ENCODE data around the gene CAB39.

GRCh38 chr2:230790981-230791380 is 78.3 kb downstream of the CAB39 start:
- TF ChIP-seq CTCF (conservative IDR thresholded peaks at IDR 0.05 in 1 of 2, IDR thresholded peaks at IDR 0.05 in 1 of 2; ENCODE audit: extremely low read depth in 1 of 2, insufficient read depth in 1 of 2, low read depth in 1 of 2, low read length in 2 of 2), result no peak
- TF ChIP-seq EZH2 (IDR thresholded peaks at IDR 0.05; ENCODE audit: borderline replicate concordance, low read length), result no peak
